ENCODE results near the gene SMAD6. TPM values are rescaled to one million over a fixed set of nuclear protein-coding genes. Genes with fewer than 3 reads are reported as not detected.

The SMAD6 gene
- polyA plus RNA-seq, 1 of the 3 experiments (the other 2 are of a cell fraction): 4.5 TPM

DNA sequence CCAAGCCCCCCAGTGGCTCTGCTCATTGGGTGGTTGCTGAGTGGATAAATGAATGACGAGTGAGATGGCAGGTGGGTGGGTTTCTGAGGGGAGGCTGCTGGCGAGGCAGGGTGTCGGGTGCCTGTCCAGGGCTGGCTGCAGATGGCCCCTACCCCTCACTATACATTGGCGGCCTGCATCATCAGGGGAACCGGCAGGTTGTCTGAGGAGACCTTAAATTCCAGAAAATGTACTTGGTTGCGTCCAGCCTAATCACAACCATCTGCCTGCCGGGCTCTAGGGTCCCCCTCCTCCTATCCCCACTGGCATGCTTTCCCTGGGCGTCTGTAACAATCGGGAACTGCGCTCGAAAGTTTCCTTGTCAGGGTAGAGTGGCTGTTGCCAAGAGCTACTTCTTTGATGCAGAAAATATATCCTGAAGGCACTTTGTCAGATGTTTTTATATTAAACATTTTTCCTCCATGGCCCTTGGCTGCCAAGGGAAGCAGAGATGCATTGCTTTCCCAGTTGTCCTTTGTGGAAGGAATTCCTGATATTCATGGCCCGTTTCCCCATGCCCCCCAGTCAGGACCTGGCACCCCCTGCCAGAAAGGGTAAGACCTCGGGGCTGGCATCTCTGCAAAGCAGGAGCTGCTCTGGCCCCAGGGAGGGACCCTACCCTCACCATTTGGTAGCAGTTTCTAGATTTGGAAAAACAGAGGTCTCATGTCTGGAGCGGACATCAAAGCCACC, 22.9 kb downstream of the SMAD6 start:
- Histone ChIP-seq H2AFZ (ENCODE audit: low read depth) (no peak overlapping the region), H3K4me2 (peak overlapping the region; percentile 47; the same call in 1 of the 2 replicates), H3K9me3 (no peaks in the 10 kb centered on the region), H4K20me1 (ENCODE audit: insufficient read depth) (peaks cover 84% of the 10 kb centered on the region), H3K27me3 (ENCODE audit: insufficient read depth) (no peaks in the 10 kb centered on the region), H3K9ac (no peak overlapping the region), H3K27ac (ENCODE audit: low read depth in 2 of 2, low read length in 1 of 2) (peak overlapping the region; percentile 63 to 72), H3K4me1 (ENCODE audit: control insufficient read depth in 1 of 2, insufficient read depth in 2 of 2, low read depth in 1 of 2, low read length in 1 of 2) (peaks cover 12 to 19% of the 10 kb centered on the region in 2 experiments; a peak in 3 of 4 replicates), H3K36me3 (replicated peaks in 1 of 2; ENCODE audit: control insufficient read depth in 1 of 2, insufficient read depth in 2 of 2, low read length in 1 of 2) (peaks cover 0 to 19% of the 10 kb centered on the region in 2 experiments), H3K79me2 (ENCODE audit: insufficient read depth) (peaks cover 98% of the 10 kb centered on the region), H3F3A (replicated peaks; ENCODE audit: insufficient read depth) (peaks cover 12% of the 10 kb centered on the region), H3K4me3 (ENCODE audit: low read depth in 2 of 2, low read length in 1 of 2) (no peak overlapping the region), H3K9me2 (no peaks in the 10 kb centered on the region)
- DNase-seq: peak; percentile 64
- POLR2A ChIA-PET: interaction anchor here (1.4 kb wide), 1 partner anchor 96 kb away, joined by 4 read pairs; no protein-coding TSS in a partner anchor
- CTCF ChIA-PET: interaction anchor here (1.0 to 3.0 kb wide), 7 partner anchors 10 to 129 kb away, joined by 3 to 13 read pairs (median 7); partner anchors contain the start of gene SMAD6
- TF ChIP-seq, protein P1, sequence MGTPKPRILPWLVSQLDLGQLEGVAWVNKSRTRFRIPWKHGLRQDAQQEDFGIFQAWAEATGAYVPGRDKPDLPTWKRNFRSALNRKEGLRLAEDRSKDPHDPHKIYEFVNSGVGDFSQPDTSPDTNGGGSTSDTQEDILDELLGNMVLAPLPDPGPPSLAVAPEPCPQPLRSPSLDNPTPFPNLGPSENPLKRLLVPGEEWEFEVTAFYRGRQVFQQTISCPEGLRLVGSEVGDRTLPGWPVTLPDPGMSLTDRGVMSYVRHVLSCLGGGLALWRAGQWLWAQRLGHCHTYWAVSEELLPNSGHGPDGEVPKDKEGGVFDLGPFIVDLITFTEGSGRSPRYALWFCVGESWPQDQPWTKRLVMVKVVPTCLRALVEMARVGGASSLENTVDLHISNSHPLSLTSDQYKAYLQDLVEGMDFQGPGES (IDR thresholded peaks at IDR 0.05; ENCODE audit: low read depth, low read length): no peak
- TF ChIP-seq, protein P2, sequence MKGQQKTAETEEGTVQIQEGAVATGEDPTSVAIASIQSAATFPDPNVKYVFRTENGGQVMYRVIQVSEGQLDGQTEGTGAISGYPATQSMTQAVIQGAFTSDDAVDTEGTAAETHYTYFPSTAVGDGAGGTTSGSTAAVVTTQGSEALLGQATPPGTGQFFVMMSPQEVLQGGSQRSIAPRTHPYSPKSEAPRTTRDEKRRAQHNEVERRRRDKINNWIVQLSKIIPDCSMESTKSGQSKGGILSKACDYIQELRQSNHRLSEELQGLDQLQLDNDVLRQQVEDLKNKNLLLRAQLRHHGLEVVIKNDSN (IDR thresholded peaks at IDR 0.05; ENCODE audit: borderline replicate concordance, low read depth): no peak
- TF ChIP-seq NFIC (IDR thresholded peaks at IDR 0.05; ENCODE audit: borderline replicate concordance) (peak; percentile 31; the same call in 1 of the 2 replicates), EZH2phosphoT487 (IDR thresholded peaks at IDR 0.05; ENCODE audit: borderline replicate concordance, low read depth) (no peak), TEAD4 (IDR thresholded peaks at IDR 0.05; ENCODE audit: borderline replicate concordance, insufficient read depth) (no peak), TCF12 (IDR thresholded peaks at IDR 0.05) (peak; percentile 85)
- TF ChIP-seq, protein P3, sequence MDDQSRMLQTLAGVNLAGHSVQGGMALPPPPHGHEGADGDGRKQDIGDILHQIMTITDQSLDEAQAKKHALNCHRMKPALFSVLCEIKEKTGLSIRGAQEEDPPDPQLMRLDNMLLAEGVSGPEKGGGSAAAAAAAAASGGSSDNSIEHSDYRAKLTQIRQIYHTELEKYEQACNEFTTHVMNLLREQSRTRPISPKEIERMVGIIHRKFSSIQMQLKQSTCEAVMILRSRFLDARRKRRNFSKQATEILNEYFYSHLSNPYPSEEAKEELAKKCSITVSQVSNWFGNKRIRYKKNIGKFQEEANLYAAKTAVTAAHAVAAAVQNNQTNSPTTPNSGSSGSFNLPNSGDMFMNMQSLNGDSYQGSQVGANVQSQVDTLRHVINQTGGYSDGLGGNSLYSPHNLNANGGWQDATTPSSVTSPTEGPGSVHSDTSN (IDR thresholded peaks at IDR 0.05): peak; percentile 49
- 38% methylated on average over 10 of the region's 14 CpGs for WGBS (ENCODE audit: low lambda C conversion rate)

DNA sequence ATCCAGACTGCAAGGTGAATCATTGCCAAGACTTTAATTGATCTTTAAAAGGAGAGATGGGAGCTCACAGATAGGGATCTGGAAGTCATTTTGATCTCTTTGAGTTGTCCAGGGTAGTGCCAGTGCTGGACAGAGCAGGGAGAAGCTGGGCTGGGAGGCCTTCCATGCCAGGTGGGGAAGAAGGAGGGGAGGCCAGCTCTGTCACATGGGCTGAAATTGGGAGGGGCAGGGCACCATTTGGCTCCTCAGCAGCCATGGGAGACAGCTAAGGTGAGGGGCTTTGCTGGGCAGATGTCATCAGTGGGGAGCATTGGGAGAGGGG, 23.4 kb downstream of the SMAD6 start:
- peaks cover 86% of the 10 kb centered on the region for H4K20me1 ChIP-seq (ENCODE audit: insufficient read depth)
- H3F3A ChIP-seq (replicated peaks; ENCODE audit: insufficient read depth): peaks cover 14% of the 10 kb centered on the region
- H3K79me2 ChIP-seq (ENCODE audit: insufficient read depth): peaks cover 100% of the 10 kb centered on the region
- no peak for DNase-seq
- TF ChIP-seq, protein P4, sequence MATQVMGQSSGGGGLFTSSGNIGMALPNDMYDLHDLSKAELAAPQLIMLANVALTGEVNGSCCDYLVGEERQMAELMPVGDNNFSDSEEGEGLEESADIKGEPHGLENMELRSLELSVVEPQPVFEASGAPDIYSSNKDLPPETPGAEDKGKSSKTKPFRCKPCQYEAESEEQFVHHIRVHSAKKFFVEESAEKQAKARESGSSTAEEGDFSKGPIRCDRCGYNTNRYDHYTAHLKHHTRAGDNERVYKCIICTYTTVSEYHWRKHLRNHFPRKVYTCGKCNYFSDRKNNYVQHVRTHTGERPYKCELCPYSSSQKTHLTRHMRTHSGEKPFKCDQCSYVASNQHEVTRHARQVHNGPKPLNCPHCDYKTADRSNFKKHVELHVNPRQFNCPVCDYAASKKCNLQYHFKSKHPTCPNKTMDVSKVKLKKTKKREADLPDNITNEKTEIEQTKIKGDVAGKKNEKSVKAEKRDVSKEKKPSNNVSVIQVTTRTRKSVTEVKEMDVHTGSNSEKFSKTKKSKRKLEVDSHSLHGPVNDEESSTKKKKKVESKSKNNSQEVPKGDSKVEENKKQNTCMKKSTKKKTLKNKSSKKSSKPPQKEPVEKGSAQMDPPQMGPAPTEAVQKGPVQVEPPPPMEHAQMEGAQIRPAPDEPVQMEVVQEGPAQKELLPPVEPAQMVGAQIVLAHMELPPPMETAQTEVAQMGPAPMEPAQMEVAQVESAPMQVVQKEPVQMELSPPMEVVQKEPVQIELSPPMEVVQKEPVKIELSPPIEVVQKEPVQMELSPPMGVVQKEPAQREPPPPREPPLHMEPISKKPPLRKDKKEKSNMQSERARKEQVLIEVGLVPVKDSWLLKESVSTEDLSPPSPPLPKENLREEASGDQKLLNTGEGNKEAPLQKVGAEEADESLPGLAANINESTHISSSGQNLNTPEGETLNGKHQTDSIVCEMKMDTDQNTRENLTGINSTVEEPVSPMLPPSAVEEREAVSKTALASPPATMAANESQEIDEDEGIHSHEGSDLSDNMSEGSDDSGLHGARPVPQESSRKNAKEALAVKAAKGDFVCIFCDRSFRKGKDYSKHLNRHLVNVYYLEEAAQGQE (IDR thresholded peaks at IDR 0.05; ENCODE audit: low read depth, low read length): peak; percentile 82; the same call in 1 of the 2 replicates
- no peak for TF ChIP-seq FOXJ3 (CRISPR knock-in tag; IDR thresholded peaks at IDR 0.05)
- TF ChIP-seq TAF1 (IDR thresholded peaks at IDR 0.05; ENCODE audit: borderline replicate concordance, low read depth, low read length): no peak
- TF ChIP-seq, protein P3 (IDR thresholded peaks at IDR 0.05): peak; percentile 20; the same call in 1 of the 2 replicates
- peaks cover 6 to 19% of the 10 kb centered on the region in 2 experiments; a peak in 3 of 4 replicates for H3K4me1 ChIP-seq (ENCODE audit: control insufficient read depth in 1 of 2, insufficient read depth in 2 of 2, low read depth in 1 of 2, low read length in 1 of 2)
- H3K9me2 ChIP-seq: no peaks in the 10 kb centered on the region
- CTCF ChIA-PET: interaction anchor here (1.0 to 3.0 kb wide), 5 partner anchors 10 to 128 kb away, joined by 3 to 13 read pairs (median 5); no protein-coding TSS in a partner anchor
- peak overlapping the region; percentile 63 to 72; a peak in 2 of 4 replicates for H3K27ac ChIP-seq (ENCODE audit: low read depth in 2 of 2, low read length in 1 of 2)
- peaks cover 0 to 19% of the 10 kb centered on the region in 2 experiments for H3K36me3 ChIP-seq (replicated peaks in 1 of 2; ENCODE audit: control insufficient read depth in 1 of 2, insufficient read depth in 2 of 2, low read length in 1 of 2)
- H3K9ac ChIP-seq: no peak overlapping the region
- peak overlapping the region; percentile 47; the same call in 1 of the 2 replicates for H3K4me2 ChIP-seq
- H3K4me3 ChIP-seq (ENCODE audit: low read depth in 2 of 2, low read length in 1 of 2): no peak overlapping the region
- POLR2A ChIA-PET: interaction anchor here (1.4 kb wide), 1 partner anchor 96 kb away, joined by 4 read pairs; no protein-coding TSS in a partner anchor
- H3K27me3 ChIP-seq (ENCODE audit: insufficient read depth): no peaks in the 10 kb centered on the region
- no peaks in the 10 kb centered on the region for H3K9me3 ChIP-seq
- no peak overlapping the region for H2AFZ ChIP-seq (ENCODE audit: low read depth)

All from SK-N-SH (cell line).